Activated CD4-positive, alpha-beta T cell treated with anti-CD3 and anti-CD28 coated beads for 36 hours (primary cell): ENCODE measurements around the gene AMPH. TPM values are rescaled to one million over a fixed set of nuclear protein-coding genes. Genes with fewer than 3 reads are reported as not detected.
A peak's percentile ranks its signal among the peaks of the same experiment; 100 is the strongest.

ENCODE experiments used
- ATAC-seq: fragments of 200-7000 bp; cut with Tn5 transposase; one replicate; pipeline ENCODE4 v1.10.0; 2021; ENCODE audit warnings: mild to moderate bottlenecking, moderate library complexity
- CTCF ChIA-PET: fragments of 350-600 bp; sonication (Branson Sonifier 250); formaldehyde crosslinking; loops from one replicate; lab custom pipeline; 2021; ENCODE audit warnings: antibody characterized with exemption; lab: Charles Lee
- POLR2A ChIA-PET: fragments of 350-600 bp; sonication (Branson Sonifier 250); formaldehyde crosslinking; loops from one replicate; lab custom pipeline; 2021; ENCODE audit warnings: antibody characterized with exemption, inconsistent platforms; lab: Charles Lee
- DNase-seq: peaks from one replicate; pipeline ENCODE4 v3.0.0-alpha.2; 2020
- H3K27ac Mint-ChIP-seq: one replicate; pipeline ENCODE4 v1.8.0; 2021; ENCODE audit warnings: mixed read lengths
- H3K27me3 Mint-ChIP-seq: one replicate; pipeline ENCODE4 v1.8.0; 2021; ENCODE audit warnings: mixed read lengths
- H3K36me3 Mint-ChIP-seq: one replicate; pipeline ENCODE4 v1.8.0; 2021; ENCODE audit warnings: low read depth, mixed read lengths
- H3K4me1 Mint-ChIP-seq: one replicate; pipeline ENCODE4 v1.8.0; 2021; ENCODE audit warnings: mixed read lengths
- H3K4me3 Mint-ChIP-seq: one replicate; pipeline ENCODE4 v1.8.0; 2021; ENCODE audit warnings: mild to moderate bottlenecking, moderate library complexity, mixed read lengths
- H3K9me3 Mint-ChIP-seq: one replicate; pipeline ENCODE4 v1.8.0; 2021; ENCODE audit warnings: low read depth, mixed read lengths
- intact Hi-C, 2 experiments: fragments of 100-400 bp; cut with DNase I in 1 of 2; cut with micrococcal nuclease in 1 of 2; formaldehyde crosslinking; loops; one replicate each; pipeline versions ENCODE4 v1.14.2 to v1.15.1; 2022 to 2024; cut with DNase I, micrococcal nuclease
- total RNA-seq, 2 experiments: library from RNA; stranded (reverse); gene quantifications; one replicate each; pipeline ENCODE4 v1.2.3, GENCODE V29; 2021

The AMPH gene
- total RNA-seq, 2 experiments from 2014 or later = 0.07 TPM; not detected in 1

DNA sequence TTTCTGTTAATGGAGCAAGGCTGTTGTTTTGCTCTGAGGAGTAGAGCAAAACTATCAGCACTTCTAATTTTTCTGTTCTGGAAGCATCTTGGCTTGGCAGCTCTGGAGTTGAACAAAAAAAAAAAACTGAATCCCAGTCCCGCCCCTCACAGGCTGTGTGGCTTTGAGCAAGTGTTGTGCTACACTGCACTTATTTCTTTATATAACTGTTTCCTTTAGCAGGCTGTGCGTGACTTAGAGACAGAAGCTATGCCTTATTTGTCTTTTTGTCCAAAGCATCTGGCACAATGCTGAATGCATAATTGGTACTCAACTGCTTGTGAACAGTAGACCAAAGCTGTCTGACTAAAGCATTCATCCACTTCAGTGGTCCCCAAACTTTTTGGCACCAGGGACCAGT lies 96.1 kb downstream of the AMPH start:
- Mint-ChIP-seq H3K27ac (no peak overlapping the region), H3K4me3 (no peak overlapping the region), H3K9me3 (no peaks in the 10 kb centered on the region), H3K36me3 (no peaks in the 10 kb centered on the region), H3K27me3 (peaks cover 9% of the 10 kb centered on the region), H3K4me1 (peaks cover 9% of the 10 kb centered on the region)
- ATAC-seq (no peak), DNase-seq (no peak)
- CTCF ChIA-PET = no interaction called here
- POLR2A ChIA-PET = no interaction called here
- intact Hi-C loops = no loop called here

GRCh38 chr7:38525857-38526256 lies 105.3 kb downstream of the AMPH start:
- no peaks in the 10 kb centered on the region for H3K9me3 Mint-ChIP-seq
- intact Hi-C loops = no loop called here
- ChIA-PET POLR2A (no interaction called here), CTCF (no interaction called here)
- no peak overlapping the region for H3K27ac Mint-ChIP-seq
- DNase-seq (no peak), ATAC-seq (peak; percentile 33)
- no peaks in the 10 kb centered on the region for H3K4me1 Mint-ChIP-seq
- no peaks in the 10 kb centered on the region for H3K36me3 Mint-ChIP-seq
- H3K4me3 Mint-ChIP-seq = no peak overlapping the region
- peaks cover under 1% of the 10 kb centered on the region for H3K27me3 Mint-ChIP-seq

- ATAC-seq (no peak), DNase-seq (no peak)
- Mint-ChIP-seq H3K36me3 (no peaks in the 10 kb centered on the region), H3K4me1 (no peaks in the 10 kb centered on the region), H3K27ac (no peak overlapping the region), H3K27me3 (no peaks in the 10 kb centered on the region), H3K4me3 (no peak overlapping the region), H3K9me3 (no peaks in the 10 kb centered on the region)
- POLR2A ChIA-PET = no interaction called here
- CTCF ChIA-PET = no interaction called here
- intact Hi-C loops = no loop called here
Observed at GRCh38 chr7:38524786-38525185, 106.4 kb downstream of the AMPH start.

- ChIA-PET CTCF (no interaction called here), POLR2A (no interaction called here)
- intact Hi-C loops = no loop called here
- no peaks in the 10 kb centered on the region for H3K27me3 Mint-ChIP-seq
- ATAC-seq = no peak
- H3K36me3 Mint-ChIP-seq = no peaks in the 10 kb centered on the region
- no peaks in the 10 kb centered on the region for H3K4me1 Mint-ChIP-seq
- H3K27ac Mint-ChIP-seq = no peak overlapping the region
- peaks cover 7% of the 10 kb centered on the region for H3K9me3 Mint-ChIP-seq
- no peak for DNase-seq
- H3K4me3 Mint-ChIP-seq = no peak overlapping the region
Observed at GRCh38 chr7:38520741-38521140, 110.4 kb downstream of the AMPH start.

GRCh38 chr7:38518541-38518940 lies 112.6 kb downstream of the AMPH start:
- H3K36me3 Mint-ChIP-seq = no peaks in the 10 kb centered on the region
- ChIA-PET CTCF (no interaction called here), POLR2A (no interaction called here)
- intact Hi-C loops = no loop called here
- H3K4me1 Mint-ChIP-seq = no peaks in the 10 kb centered on the region
- ATAC-seq = no peak
- H3K27ac Mint-ChIP-seq = no peak overlapping the region
- peaks cover 16% of the 10 kb centered on the region for H3K9me3 Mint-ChIP-seq
- DNase-seq = no peak
- H3K4me3 Mint-ChIP-seq = no peak overlapping the region
- H3K27me3 Mint-ChIP-seq = no peaks in the 10 kb centered on the region

GRCh38 chr7:38512704-38513103 lies 118.5 kb downstream of the AMPH start:
- intact Hi-C loops = no loop called here
- Mint-ChIP-seq H3K27me3 (no peaks in the 10 kb centered on the region), H3K9me3 (peaks cover 14% of the 10 kb centered on the region), H3K36me3 (no peaks in the 10 kb centered on the region), H3K27ac (no peak overlapping the region), H3K4me3 (no peak overlapping the region), H3K4me1 (no peaks in the 10 kb centered on the region)
- no peak for ATAC-seq
- POLR2A ChIA-PET = no interaction called here
- CTCF ChIA-PET = interaction anchor here (0.8 kb wide), 1 partner anchor 113 kb away, joined by 3 read pairs; no protein-coding TSS in a partner anchor
- no peak for DNase-seq

DNA sequence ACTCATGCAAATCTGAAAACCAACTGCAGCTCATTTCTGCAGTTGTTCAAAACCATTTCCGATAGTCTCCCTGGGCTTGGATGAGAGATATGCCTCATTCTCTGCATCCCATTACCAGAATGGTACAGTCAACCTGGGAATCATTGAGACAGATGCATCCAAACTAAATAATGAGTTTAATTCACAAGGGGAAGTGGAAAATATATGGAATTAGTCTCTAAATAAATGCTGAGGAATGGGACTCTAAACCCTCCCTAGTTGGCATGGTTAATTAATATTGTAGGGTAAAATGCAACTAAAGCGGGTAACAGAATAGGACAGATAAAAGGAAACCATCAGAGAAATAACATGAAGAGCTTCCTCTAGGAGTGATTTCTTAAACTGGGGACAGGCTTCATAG lies 118.9 kb downstream of the AMPH start:
- Mint-ChIP-seq H3K27me3 (no peaks in the 10 kb centered on the region), H3K4me3 (no peak overlapping the region), H3K9me3 (peaks cover 12% of the 10 kb centered on the region), H3K36me3 (no peaks in the 10 kb centered on the region), H3K4me1 (no peaks in the 10 kb centered on the region), H3K27ac (no peak overlapping the region)
- no peak for ATAC-seq
- ChIA-PET CTCF (no interaction called here), POLR2A (no interaction called here)
- intact Hi-C loops = no loop called here
- no peak for DNase-seq

- Mint-ChIP-seq H3K27me3 (peaks cover 3% of the 10 kb centered on the region), H3K36me3 (no peaks in the 10 kb centered on the region), H3K4me1 (no peaks in the 10 kb centered on the region), H3K27ac (no peak overlapping the region), H3K9me3 (no peaks in the 10 kb centered on the region), H3K4me3 (no peak overlapping the region)
- ATAC-seq (no peak), DNase-seq (no peak)
- intact Hi-C loops = no loop called here
- ChIA-PET POLR2A (no interaction called here), CTCF (no interaction called here)
Observed at GRCh38 chr7:38507384-38507783, 123.8 kb downstream of the AMPH start.

- intact Hi-C loops = no loop called here
- CTCF ChIA-PET = no interaction called here
- Mint-ChIP-seq H3K27me3 (peaks cover 3% of the 10 kb centered on the region), H3K9me3 (no peaks in the 10 kb centered on the region), H3K4me3 (no peak overlapping the region), H3K27ac (no peak overlapping the region), H3K36me3 (no peaks in the 10 kb centered on the region), H3K4me1 (no peaks in the 10 kb centered on the region)
- POLR2A ChIA-PET = no interaction called here
- ATAC-seq (no peak), DNase-seq (no peak)
Observed at GRCh38 chr7:38506756-38507155, 124.4 kb downstream of the AMPH start.

GRCh38 chr7:38506004-38506403 lies 125.2 kb downstream of the AMPH start:
- no peaks in the 10 kb centered on the region for H3K4me1 Mint-ChIP-seq
- DNase-seq (no peak), ATAC-seq (no peak)
- H3K27ac Mint-ChIP-seq = no peak overlapping the region
- H3K9me3 Mint-ChIP-seq = no peaks in the 10 kb centered on the region
- no peak overlapping the region for H3K4me3 Mint-ChIP-seq
- intact Hi-C loops = no loop called here
- H3K36me3 Mint-ChIP-seq = no peaks in the 10 kb centered on the region
- ChIA-PET POLR2A (no interaction called here), CTCF (no interaction called here)
- peaks cover 3% of the 10 kb centered on the region for H3K27me3 Mint-ChIP-seq

DNA sequence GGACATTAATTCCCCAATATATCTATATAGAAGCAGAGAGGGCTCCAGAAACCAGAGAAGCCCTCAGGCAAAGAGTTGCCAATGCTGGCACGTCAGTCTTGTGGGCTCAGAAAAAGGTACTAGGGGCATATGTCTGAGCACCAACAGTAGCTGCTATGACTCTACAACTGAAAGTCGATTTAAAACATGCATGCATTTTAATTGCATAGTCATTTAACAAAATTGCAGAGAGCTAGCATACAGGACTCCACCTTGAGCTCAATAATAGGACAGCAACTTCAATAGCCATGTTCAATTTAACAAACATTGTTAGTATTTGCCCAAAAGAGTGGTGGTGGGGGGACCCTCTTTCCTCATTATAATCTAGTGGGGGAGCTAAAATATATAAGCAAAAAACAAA lies 126.5 kb downstream of the AMPH start:
- CTCF ChIA-PET = interaction anchor here (1.6 kb wide), 1 partner anchor 22 kb away, joined by 3 read pairs; no protein-coding TSS in a partner anchor
- H3K4me3 Mint-ChIP-seq = no peak overlapping the region
- DNase-seq (no peak), ATAC-seq (no peak)
- H3K9me3 Mint-ChIP-seq = no peaks in the 10 kb centered on the region
- H3K36me3 Mint-ChIP-seq = no peaks in the 10 kb centered on the region
- no peak overlapping the region for H3K27ac Mint-ChIP-seq
- peaks cover 3% of the 10 kb centered on the region for H3K27me3 Mint-ChIP-seq
- POLR2A ChIA-PET = no interaction called here
- intact Hi-C loops = no loop called here
- H3K4me1 Mint-ChIP-seq = no peaks in the 10 kb centered on the region

GRCh38 chr7:38502848-38503247 lies 128.3 kb downstream of the AMPH start:
- intact Hi-C loops = no loop called here
- Mint-ChIP-seq H3K4me1 (no peaks in the 10 kb centered on the region), H3K36me3 (no peaks in the 10 kb centered on the region), H3K27me3 (peaks cover 3% of the 10 kb centered on the region), H3K27ac (no peak overlapping the region), H3K4me3 (no peak overlapping the region), H3K9me3 (no peaks in the 10 kb centered on the region)
- ChIA-PET CTCF (no interaction called here), POLR2A (no interaction called here)
- DNase-seq (no peak), ATAC-seq (no peak)

DNA sequence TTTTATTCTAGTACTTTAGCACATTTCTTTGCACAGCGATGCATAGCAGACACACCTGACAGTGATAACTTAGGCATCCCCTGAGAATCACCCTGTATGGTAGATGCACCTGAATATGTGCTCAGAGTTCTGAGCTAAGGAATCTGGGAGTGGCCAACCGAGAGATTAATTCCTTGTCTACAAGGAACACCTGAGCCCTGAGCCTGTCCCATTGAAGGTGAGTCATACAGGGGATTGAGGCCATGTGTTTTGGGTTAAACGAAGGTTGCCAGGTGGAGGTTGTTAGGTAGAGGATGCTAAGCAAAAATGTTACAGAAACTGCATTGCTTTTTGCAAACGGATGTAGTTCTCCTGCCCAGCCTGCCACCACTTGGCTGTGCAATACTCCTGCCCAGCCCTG lies 128.9 kb downstream of the AMPH start:
- POLR2A ChIA-PET = no interaction called here
- intact Hi-C loops = no loop called here
- Mint-ChIP-seq H3K27me3 (peaks cover 3% of the 10 kb centered on the region), H3K27ac (no peak overlapping the region), H3K4me3 (no peak overlapping the region), H3K4me1 (no peaks in the 10 kb centered on the region), H3K9me3 (no peaks in the 10 kb centered on the region), H3K36me3 (no peaks in the 10 kb centered on the region)
- no peak for ATAC-seq
- no peak for DNase-seq
- CTCF ChIA-PET = interaction anchor here (0.6 to 1.7 kb wide), 2 partner anchors 103 to 127 kb away, joined by 3 read pairs; no protein-coding TSS in a partner anchor
